GM10266 (cell line): Measurements from ENCODE around the gene RBFOX2.
"Not testable (repeated sequence)": the region's sequence is repeated elsewhere in the genome, so short reads cannot be mapped to it uniquely, and the experiment has no call there.

Experiments
- DNase-seq: peaks from one replicate; pipeline ENCODE4 v3.0.0; 2012; ENCODE audit errors: extremely low spot score
- TF ChIP-seq, protein P1 (sequence below): IDR thresholded peaks from 2 replicates; pipeline ENCODE4 v1.5.1; 2012; ENCODE audit warnings: mild to moderate bottlenecking, low read depth; ENCODE audit not compliant: control insufficient read depth, insufficient read depth; ENCODE audit errors: missing control alignments

Gene RBFOX2

DNA sequence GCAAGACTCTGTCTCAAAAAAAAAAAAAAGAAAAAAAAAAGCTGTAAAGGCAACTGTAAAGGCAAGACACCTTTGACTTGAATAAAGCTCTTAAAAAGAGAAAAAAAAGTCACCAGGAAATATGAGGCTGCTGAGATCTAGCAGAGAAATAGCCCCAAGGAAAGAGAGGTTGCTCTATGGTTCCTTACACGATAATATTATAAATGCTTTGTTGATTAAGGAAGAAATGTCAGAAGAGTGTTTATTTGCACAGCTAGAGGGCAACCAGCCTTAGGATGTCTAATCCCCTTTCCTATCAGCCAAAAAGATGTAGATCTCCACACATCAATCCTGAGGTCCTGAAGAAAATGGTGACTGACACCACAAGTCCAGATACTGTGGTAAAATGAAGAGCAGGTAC lies 32.0 kb downstream of the RBFOX2 start:
- no peak for DNase-seq
- TF ChIP-seq, protein P1, sequence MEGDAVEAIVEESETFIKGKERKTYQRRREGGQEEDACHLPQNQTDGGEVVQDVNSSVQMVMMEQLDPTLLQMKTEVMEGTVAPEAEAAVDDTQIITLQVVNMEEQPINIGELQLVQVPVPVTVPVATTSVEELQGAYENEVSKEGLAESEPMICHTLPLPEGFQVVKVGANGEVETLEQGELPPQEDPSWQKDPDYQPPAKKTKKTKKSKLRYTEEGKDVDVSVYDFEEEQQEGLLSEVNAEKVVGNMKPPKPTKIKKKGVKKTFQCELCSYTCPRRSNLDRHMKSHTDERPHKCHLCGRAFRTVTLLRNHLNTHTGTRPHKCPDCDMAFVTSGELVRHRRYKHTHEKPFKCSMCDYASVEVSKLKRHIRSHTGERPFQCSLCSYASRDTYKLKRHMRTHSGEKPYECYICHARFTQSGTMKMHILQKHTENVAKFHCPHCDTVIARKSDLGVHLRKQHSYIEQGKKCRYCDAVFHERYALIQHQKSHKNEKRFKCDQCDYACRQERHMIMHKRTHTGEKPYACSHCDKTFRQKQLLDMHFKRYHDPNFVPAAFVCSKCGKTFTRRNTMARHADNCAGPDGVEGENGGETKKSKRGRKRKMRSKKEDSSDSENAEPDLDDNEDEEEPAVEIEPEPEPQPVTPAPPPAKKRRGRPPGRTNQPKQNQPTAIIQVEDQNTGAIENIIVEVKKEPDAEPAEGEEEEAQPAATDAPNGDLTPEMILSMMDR: no peak

GRCh38 chr22:35995772-35996171 lies 32.9 kb downstream of the RBFOX2 start:
- no peak for DNase-seq
- TF ChIP-seq, protein P1: no peak

GRCh38 chr22:35995348-35995747 lies 33.3 kb downstream of the RBFOX2 start:
- DNase-seq: no peak
- TF ChIP-seq, protein P1: no peak

DNA sequence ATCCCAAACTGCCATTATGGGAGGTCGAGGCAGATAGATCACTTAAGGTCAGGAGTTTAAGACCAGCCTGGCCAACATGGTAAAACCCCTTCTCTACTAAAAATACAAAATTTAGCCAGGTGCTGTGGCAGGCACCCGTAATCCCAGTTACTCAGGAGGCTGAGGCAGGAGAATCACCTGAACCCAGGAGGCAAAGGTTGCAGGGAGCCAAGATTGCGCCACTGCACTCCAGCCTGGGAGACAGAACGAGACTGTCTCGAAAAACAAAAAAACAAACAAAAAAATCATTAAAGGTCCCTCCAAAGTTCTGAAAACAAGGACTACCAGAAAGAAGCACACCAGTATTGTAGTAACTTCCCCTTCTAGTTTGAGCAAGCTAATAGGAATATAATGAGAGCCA lies 34.9 kb downstream of the RBFOX2 start:
- not testable (repeated sequence) for DNase-seq

DNA sequence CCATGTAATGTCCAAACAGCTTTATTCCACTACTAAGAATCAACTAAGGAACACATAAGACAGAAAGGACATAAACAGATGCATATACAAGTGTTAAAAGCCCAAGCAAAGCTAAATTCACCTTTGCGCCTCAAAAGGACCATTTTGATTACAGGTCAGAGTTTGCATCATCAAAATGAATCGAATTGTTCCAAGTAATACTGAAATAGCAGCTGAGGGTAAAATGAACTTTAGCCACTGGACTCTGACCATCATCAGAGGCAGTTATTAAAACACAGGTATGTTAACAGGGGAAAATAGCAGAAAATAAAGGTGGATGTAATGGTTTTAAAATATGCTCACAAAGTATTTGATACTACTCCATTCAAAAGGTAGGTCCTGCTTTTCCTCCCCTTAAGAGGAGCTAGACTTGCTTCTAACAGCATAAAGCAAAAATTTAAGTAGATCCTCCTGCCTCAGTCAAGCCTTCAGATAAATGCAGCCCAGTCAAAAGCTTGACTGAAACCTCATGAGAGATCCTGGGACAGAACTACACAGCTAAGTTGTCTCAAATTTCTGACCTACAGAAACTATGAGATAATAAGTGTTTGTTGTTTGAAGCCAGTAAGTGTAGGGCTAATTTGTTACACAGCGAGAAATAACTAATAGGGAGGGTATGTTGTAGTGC lies 35.4 kb downstream of the RBFOX2 start:
- TF ChIP-seq, protein P1: no peak
- DNase-seq: no peak

GRCh38 chr22:35991168-35991567 lies 37.5 kb downstream of the RBFOX2 start:
- no peak for DNase-seq
- TF ChIP-seq, protein P1: no peak

- DNase-seq: no peak
- TF ChIP-seq, protein P1: no peak
Measured at GRCh38 chr22:35988030-35988429, 40.6 kb downstream of the RBFOX2 start.

GRCh38 chr22:35987487-35987886 lies 41.1 kb downstream of the RBFOX2 start:
- DNase-seq: no peak
- TF ChIP-seq, protein P1: no peak
